ENCODE data around the gene CASZ1. TPM values are rescaled to one million over a fixed set of nuclear protein-coding genes. Genes with fewer than 3 reads are reported as not detected.

CASZ1 gene
- total RNA-seq, 1 experiment from 2014 or later, result 0.58 TPM

- H3K4me3 ChIP-seq, result no peak overlapping the region
- no peaks in the 10 kb centered on the region for H3K4me1 ChIP-seq (replicated peaks)
- H3K9me3 ChIP-seq (replicated peaks), result no peaks in the 10 kb centered on the region
- DNase-seq (ENCODE audit: low read depth in 1 of 2, low spot score in 2 of 2), result no peak
- H3K27me3 ChIP-seq (replicated peaks), result peaks cover 29% of the 10 kb centered on the region
- no peak overlapping the region for H3K27ac ChIP-seq
- no peaks in the 10 kb centered on the region for H3K36me3 ChIP-seq
These were observed 123.9 kb downstream of the CASZ1 start for GRCh38 chr1:10672343-10673050.

GRCh38 chr1:10671622-10672342, 124.7 kb downstream of the CASZ1 start:
- no peaks in the 10 kb centered on the region for H3K36me3 ChIP-seq
- no peaks in the 10 kb centered on the region for H3K4me1 ChIP-seq (replicated peaks)
- DNase-seq (ENCODE audit: low read depth in 1 of 2, low spot score in 2 of 2), result no peak
- H3K9me3 ChIP-seq (replicated peaks), result no peaks in the 10 kb centered on the region
- no peak overlapping the region for H3K4me3 ChIP-seq
- peaks cover 34% of the 10 kb centered on the region for H3K27me3 ChIP-seq (replicated peaks)
- H3K27ac ChIP-seq, result no peak overlapping the region

GRCh38 chr1:10671090-10671489, 125.4 kb downstream of the CASZ1 start:
- Histone ChIP-seq H3K27me3 (replicated peaks) (peaks cover 37% of the 10 kb centered on the region), H3K4me1 (replicated peaks) (no peaks in the 10 kb centered on the region), H3K4me3 (no peak overlapping the region), H3K9me3 (replicated peaks) (no peaks in the 10 kb centered on the region), H3K36me3 (no peaks in the 10 kb centered on the region), H3K27ac (no peak overlapping the region)
- no peak for DNase-seq (ENCODE audit: low read depth in 1 of 2, low spot score in 2 of 2)

- Histone ChIP-seq H3K9me3 (replicated peaks) (no peaks in the 10 kb centered on the region), H3K27ac (no peak overlapping the region), H3K4me1 (replicated peaks) (no peaks in the 10 kb centered on the region), H3K27me3 (replicated peaks) (peaks cover 37% of the 10 kb centered on the region), H3K36me3 (no peaks in the 10 kb centered on the region), H3K4me3 (no peak overlapping the region)
- no peak for DNase-seq (ENCODE audit: low read depth in 1 of 2, low spot score in 2 of 2)
These were observed 126.3 kb downstream of the CASZ1 start for GRCh38 chr1:10670190-10670589.

- Histone ChIP-seq H3K36me3 (no peaks in the 10 kb centered on the region), H3K4me1 (replicated peaks) (no peaks in the 10 kb centered on the region), H3K27me3 (replicated peaks) (peaks cover 35% of the 10 kb centered on the region), H3K27ac (no peak overlapping the region), H3K9me3 (replicated peaks) (no peaks in the 10 kb centered on the region), H3K4me3 (no peak overlapping the region)
- no peak for DNase-seq (ENCODE audit: low read depth in 1 of 2, low spot score in 2 of 2)
These were observed 126.9 kb downstream of the CASZ1 start for GRCh38 chr1:10669570-10669969.

- H3K27me3 ChIP-seq (replicated peaks), result peaks cover 35% of the 10 kb centered on the region
- no peak overlapping the region for H3K27ac ChIP-seq
- H3K36me3 ChIP-seq, result no peaks in the 10 kb centered on the region
- no peak for DNase-seq (ENCODE audit: low read depth in 1 of 2, low spot score in 2 of 2)
- no peaks in the 10 kb centered on the region for H3K4me1 ChIP-seq (replicated peaks)
- no peaks in the 10 kb centered on the region for H3K9me3 ChIP-seq (replicated peaks)
- no peak overlapping the region for H3K4me3 ChIP-seq
These were observed 128.3 kb downstream of the CASZ1 start for GRCh38 chr1:10667861-10668761.

- H3K27ac ChIP-seq, result no peak overlapping the region
- H3K4me1 ChIP-seq (replicated peaks), result no peaks in the 10 kb centered on the region
- peaks cover 30% of the 10 kb centered on the region for H3K27me3 ChIP-seq (replicated peaks)
- DNase-seq (ENCODE audit: low read depth in 1 of 2, low spot score in 2 of 2), result no peak
- no peaks in the 10 kb centered on the region for H3K36me3 ChIP-seq
- H3K4me3 ChIP-seq, result no peak overlapping the region
- H3K9me3 ChIP-seq (replicated peaks), result no peaks in the 10 kb centered on the region
These were observed 130.3 kb downstream of the CASZ1 start for GRCh38 chr1:10665930-10666850.

- DNase-seq (ENCODE audit: low read depth in 1 of 2, low spot score in 2 of 2), result no peak
- no peaks in the 10 kb centered on the region for H3K9me3 ChIP-seq (replicated peaks)
- no peak overlapping the region for H3K27ac ChIP-seq
- H3K4me1 ChIP-seq (replicated peaks), result no peaks in the 10 kb centered on the region
- peaks cover 23% of the 10 kb centered on the region for H3K27me3 ChIP-seq (replicated peaks)
- no peaks in the 10 kb centered on the region for H3K36me3 ChIP-seq
- H3K4me3 ChIP-seq, result no peak overlapping the region
These were observed 131.2 kb downstream of the CASZ1 start for GRCh38 chr1:10665226-10665625.

GRCh38 chr1:10664251-10664650, 132.2 kb downstream of the CASZ1 start:
- no peaks in the 10 kb centered on the region for H3K36me3 ChIP-seq
- no peak overlapping the region for H3K4me3 ChIP-seq
- no peaks in the 10 kb centered on the region for H3K4me1 ChIP-seq (replicated peaks)
- no peak overlapping the region for H3K27ac ChIP-seq
- no peaks in the 10 kb centered on the region for H3K9me3 ChIP-seq (replicated peaks)
- H3K27me3 ChIP-seq (replicated peaks), result peaks cover 20% of the 10 kb centered on the region
- DNase-seq (ENCODE audit: low read depth in 1 of 2, low spot score in 2 of 2), result no peak

- no peak for DNase-seq (ENCODE audit: low read depth in 1 of 2, low spot score in 2 of 2)
- no peaks in the 10 kb centered on the region for H3K9me3 ChIP-seq (replicated peaks)
- no peak overlapping the region for H3K4me3 ChIP-seq
- H3K4me1 ChIP-seq (replicated peaks), result no peaks in the 10 kb centered on the region
- peaks cover 16% of the 10 kb centered on the region for H3K27me3 ChIP-seq (replicated peaks)
- H3K36me3 ChIP-seq, result no peaks in the 10 kb centered on the region
- H3K27ac ChIP-seq, result no peak overlapping the region
These were observed 132.8 kb downstream of the CASZ1 start for GRCh38 chr1:10663678-10664035.

GRCh38 chr1:10662824-10663677, 133.4 kb downstream of the CASZ1 start:
- H3K27me3 ChIP-seq (replicated peaks), result peaks cover 10% of the 10 kb centered on the region
- no peaks in the 10 kb centered on the region for H3K4me1 ChIP-seq (replicated peaks)
- H3K9me3 ChIP-seq (replicated peaks), result no peaks in the 10 kb centered on the region
- DNase-seq (ENCODE audit: low read depth in 1 of 2, low spot score in 2 of 2), result no peak
- no peaks in the 10 kb centered on the region for H3K36me3 ChIP-seq
- H3K4me3 ChIP-seq, result no peak overlapping the region
- H3K27ac ChIP-seq, result no peak overlapping the region

- DNase-seq (ENCODE audit: low read depth in 1 of 2, low spot score in 2 of 2), result no peak
- H3K9me3 ChIP-seq (replicated peaks), result no peaks in the 10 kb centered on the region
- H3K4me3 ChIP-seq, result no peak overlapping the region
- no peak overlapping the region for H3K27ac ChIP-seq
- H3K36me3 ChIP-seq, result no peaks in the 10 kb centered on the region
- H3K4me1 ChIP-seq (replicated peaks), result no peaks in the 10 kb centered on the region
- peaks cover 10% of the 10 kb centered on the region for H3K27me3 ChIP-seq (replicated peaks)
These were observed 134.3 kb downstream of the CASZ1 start for GRCh38 chr1:10662090-10662688.

Data from SJSA1 (cell line).